ENCODE measurements around the gene TTC39A.

Gene TTC39A

DNA sequence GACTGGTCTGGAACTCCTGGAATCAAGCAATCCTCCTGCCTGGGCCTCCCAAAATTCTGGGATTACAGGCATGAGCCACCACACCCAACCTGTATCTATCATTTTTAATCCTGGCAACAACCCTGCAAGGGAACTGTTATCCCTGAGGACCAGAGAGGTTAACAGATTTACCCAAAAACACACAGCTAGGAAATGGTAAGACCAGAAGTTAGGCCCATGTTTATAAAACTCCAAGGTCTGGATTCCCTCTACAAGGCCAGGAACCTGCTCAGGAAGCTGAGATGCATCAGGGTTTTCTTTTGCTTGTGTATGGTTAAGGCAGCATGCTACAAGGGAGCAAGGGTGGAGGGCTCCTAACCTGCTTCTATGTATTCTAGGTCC, 17.8 kb upstream of the TTC39A start:
- Histone ChIP-seq H3K27ac (ENCODE audit: low read depth, low read length) (no peak overlapping the region), H3K9ac (ENCODE audit: low read length) (no peak overlapping the region), H3K9me3 (ENCODE audit: control insufficient read depth, insufficient read depth, low read depth, low read length) (no peaks in the 10 kb centered on the region), H3K36me3 (ENCODE audit: control insufficient read depth, insufficient read depth, low read length) (no peaks in the 10 kb centered on the region), H3K4me1 (ENCODE audit: control insufficient read depth, insufficient read depth, low read length) (peaks cover 8% of the 10 kb centered on the region), H3K27me3 (ENCODE audit: control insufficient read depth, insufficient read depth, low read length) (peaks cover 25% of the 10 kb centered on the region), H3K4me3 (ENCODE audit: low read depth, low read length) (no peak overlapping the region)

DNA sequence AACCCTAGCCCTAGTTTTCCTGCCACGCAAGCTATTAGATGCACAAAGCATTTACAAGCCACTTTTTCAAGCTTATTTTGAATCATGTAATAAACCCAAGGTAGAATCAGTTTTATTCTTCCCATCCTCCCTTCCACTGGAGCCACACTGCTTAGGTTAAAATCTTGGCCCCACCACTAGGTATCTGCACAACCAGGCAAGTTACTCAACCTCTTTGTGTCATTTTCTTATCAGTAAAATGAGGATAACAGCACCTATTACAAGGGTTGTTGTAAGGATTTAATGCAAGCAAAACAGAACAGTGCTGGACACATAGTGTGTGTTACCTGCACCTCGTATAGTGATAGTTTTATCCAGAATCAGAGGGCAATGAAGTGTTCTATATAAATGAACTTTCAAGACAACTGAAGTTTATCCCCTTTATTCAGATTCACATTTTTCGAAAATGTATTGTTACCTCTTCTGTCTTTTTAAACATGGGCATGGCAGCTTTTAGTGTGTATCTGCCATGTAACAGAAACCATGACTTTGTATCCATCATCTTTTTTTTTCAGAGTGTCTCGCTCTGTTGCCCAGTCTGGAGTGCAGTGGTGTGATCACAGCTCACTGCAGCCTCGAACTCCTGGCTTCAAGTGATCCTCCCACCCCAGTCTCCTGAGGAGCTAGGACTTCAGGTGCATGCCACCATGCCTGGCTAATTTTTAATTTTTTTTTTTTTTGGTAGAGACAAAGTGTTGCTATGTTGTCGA, 17.2 kb upstream of the TTC39A start:
- Histone ChIP-seq H3K27ac (ENCODE audit: low read depth, low read length) (no peak overlapping the region), H3K27me3 (ENCODE audit: control insufficient read depth, insufficient read depth, low read length) (peaks cover 30% of the 10 kb centered on the region), H3K4me3 (ENCODE audit: low read depth, low read length) (no peak overlapping the region), H3K9ac (ENCODE audit: low read length) (no peak overlapping the region), H3K36me3 (ENCODE audit: control insufficient read depth, insufficient read depth, low read length) (no peaks in the 10 kb centered on the region), H3K9me3 (ENCODE audit: control insufficient read depth, insufficient read depth, low read depth, low read length) (no peaks in the 10 kb centered on the region), H3K4me1 (ENCODE audit: control insufficient read depth, insufficient read depth, low read length) (peaks cover 8% of the 10 kb centered on the region)

GRCh38 chr1:51346086-51346942, 16.0 kb upstream of the TTC39A start:
- Histone ChIP-seq H3K9ac (ENCODE audit: low read length) (no peak overlapping the region), H3K9me3 (ENCODE audit: control insufficient read depth, insufficient read depth, low read depth, low read length) (no peaks in the 10 kb centered on the region), H3K4me3 (ENCODE audit: low read depth, low read length) (no peak overlapping the region), H3K36me3 (ENCODE audit: control insufficient read depth, insufficient read depth, low read length) (no peaks in the 10 kb centered on the region), H3K4me1 (ENCODE audit: control insufficient read depth, insufficient read depth, low read length) (peaks cover 8% of the 10 kb centered on the region), H3K27me3 (ENCODE audit: control insufficient read depth, insufficient read depth, low read length) (peaks cover 32% of the 10 kb centered on the region), H3K27ac (ENCODE audit: low read depth, low read length) (no peak overlapping the region)

DNA sequence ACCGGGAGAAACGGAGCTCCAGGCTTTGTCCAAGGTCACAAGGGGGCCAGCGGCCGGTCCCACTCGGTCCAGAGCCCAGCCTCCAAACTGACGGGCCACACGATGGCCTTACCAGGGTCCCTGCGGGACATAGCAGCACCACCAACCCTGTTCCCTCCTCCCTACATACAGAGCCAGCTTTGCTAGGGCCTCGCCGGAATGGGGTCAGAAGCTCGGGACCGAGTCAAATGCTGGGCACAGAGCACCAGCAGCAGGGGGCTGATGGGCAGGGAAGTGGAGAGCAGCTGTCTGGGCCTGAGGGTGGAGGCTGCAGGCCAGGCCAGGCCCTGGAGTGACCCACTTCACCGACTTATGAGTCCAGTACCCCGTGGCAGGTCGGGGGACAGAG, 14.9 kb upstream of the TTC39A start:
- Histone ChIP-seq H3K4me3 (ENCODE audit: low read depth, low read length) (peak overlapping the region; percentile 65; the same call in 1 of the 2 replicates), H3K9ac (ENCODE audit: low read length) (no peak overlapping the region), H3K36me3 (ENCODE audit: control insufficient read depth, insufficient read depth, low read length) (no peaks in the 10 kb centered on the region), H3K27me3 (ENCODE audit: control insufficient read depth, insufficient read depth, low read length) (peaks cover 32% of the 10 kb centered on the region), H3K27ac (ENCODE audit: low read depth, low read length) (no peak overlapping the region), H3K4me1 (ENCODE audit: control insufficient read depth, insufficient read depth, low read length) (peaks cover 8% of the 10 kb centered on the region), H3K9me3 (ENCODE audit: control insufficient read depth, insufficient read depth, low read depth, low read length) (no peaks in the 10 kb centered on the region)

DNA sequence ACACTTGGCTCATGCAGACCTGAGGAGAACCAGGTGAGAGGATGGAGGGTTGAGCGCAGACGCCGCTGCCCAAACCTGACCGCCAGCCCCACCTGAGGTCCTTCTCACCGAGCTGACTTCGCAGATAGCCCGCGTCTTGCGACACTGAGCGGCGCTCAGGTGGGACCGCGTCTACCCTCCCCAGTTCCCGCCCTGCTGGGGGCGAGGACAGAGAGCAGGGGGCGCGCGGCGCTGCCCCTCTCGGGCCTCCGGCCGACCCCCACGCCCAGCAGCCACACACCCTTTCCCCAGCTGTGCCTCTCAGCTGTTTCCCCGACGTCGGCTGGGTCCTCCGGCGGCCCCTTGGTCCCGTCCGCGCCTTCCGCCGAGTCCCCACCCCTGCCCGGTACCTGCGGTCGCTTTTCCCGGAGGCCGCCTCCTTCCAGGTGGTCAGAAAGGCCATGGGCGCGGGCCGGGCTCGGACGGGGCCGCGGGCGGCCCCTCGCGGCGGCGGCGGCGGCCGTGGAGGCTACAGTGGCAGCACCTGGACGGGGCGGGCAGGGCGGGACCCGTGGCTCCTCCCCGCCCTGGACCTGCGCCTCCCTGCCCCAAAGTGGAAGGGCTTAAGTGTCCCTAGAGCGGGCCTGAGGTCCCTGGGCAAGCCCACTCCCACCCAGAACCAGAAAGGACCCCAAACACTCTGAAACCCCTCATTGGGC, 14.4 kb upstream of the TTC39A start:
- Histone ChIP-seq H3K4me1 (ENCODE audit: control insufficient read depth, insufficient read depth, low read length) (peaks cover 8% of the 10 kb centered on the region), H3K4me3 (ENCODE audit: low read depth, low read length) (peak overlapping the region; percentile 65), H3K27me3 (ENCODE audit: control insufficient read depth, insufficient read depth, low read length) (peaks cover 32% of the 10 kb centered on the region), H3K9me3 (ENCODE audit: control insufficient read depth, insufficient read depth, low read depth, low read length) (no peaks in the 10 kb centered on the region), H3K36me3 (ENCODE audit: control insufficient read depth, insufficient read depth, low read length) (no peaks in the 10 kb centered on the region), H3K27ac (ENCODE audit: low read depth, low read length) (no peak overlapping the region), H3K9ac (ENCODE audit: low read length) (peak overlapping the region; percentile 54)

DNA sequence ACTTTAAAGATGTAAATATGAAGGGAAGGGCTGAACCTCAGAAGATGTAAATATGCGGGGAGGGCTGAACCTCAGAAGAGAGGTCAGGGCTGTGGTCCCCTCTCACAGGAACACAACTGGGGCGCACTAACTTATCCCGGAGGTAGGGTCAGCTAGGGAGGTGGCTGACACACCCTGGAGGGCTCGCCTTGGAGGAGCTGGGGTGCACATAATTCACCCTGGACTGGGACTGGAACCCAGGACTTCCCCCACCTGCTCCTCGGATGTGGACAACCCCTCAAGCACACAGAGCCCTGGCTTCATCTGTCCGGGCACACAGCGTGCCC, 13.9 kb upstream of the TTC39A start:
- Histone ChIP-seq H3K9ac (ENCODE audit: low read length) (no peak overlapping the region), H3K4me3 (ENCODE audit: low read depth, low read length) (peak overlapping the region; percentile 65)

DNA sequence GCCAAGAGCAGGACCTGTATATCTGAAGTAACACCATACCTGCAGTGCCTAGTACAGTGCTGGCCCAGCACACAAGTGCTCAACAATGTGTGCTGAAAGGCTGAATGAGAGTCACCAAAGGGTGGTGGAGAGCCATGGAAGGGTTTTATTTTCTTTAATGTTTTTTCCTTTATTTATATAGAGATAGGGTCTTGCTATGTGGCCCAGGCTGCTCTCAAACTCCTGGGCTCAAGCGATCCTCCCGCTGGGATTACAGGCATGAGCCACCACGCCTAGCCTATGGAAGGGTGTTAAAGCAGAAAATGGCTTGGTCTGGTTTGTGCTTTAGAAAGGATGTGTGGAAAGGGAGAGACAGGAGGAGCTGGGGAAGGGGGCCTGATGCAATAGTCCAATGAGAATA, 13.3 kb upstream of the TTC39A start:
- peaks cover 8% of the 10 kb centered on the region for H3K4me1 ChIP-seq (ENCODE audit: control insufficient read depth, insufficient read depth, low read length)
- no peaks in the 10 kb centered on the region for H3K36me3 ChIP-seq (ENCODE audit: control insufficient read depth, insufficient read depth, low read length)
- peaks cover 32% of the 10 kb centered on the region for H3K27me3 ChIP-seq (ENCODE audit: control insufficient read depth, insufficient read depth, low read length)
- H3K27ac ChIP-seq (ENCODE audit: low read depth, low read length) = no peak overlapping the region
- H3K9ac ChIP-seq (ENCODE audit: low read length) = no peak overlapping the region
- no peak overlapping the region for H3K4me3 ChIP-seq (ENCODE audit: low read depth, low read length)
- H3K9me3 ChIP-seq (ENCODE audit: control insufficient read depth, insufficient read depth, low read depth, low read length) = no peaks in the 10 kb centered on the region

More for the DNA sequence above, 13.9 kb upstream of the TTC39A start:
- H3K9me3 ChIP-seq (ENCODE audit: control insufficient read depth, insufficient read depth, low read depth, low read length) = no peaks in the 10 kb centered on the region
- H3K27ac ChIP-seq (ENCODE audit: low read depth, low read length) = no peak overlapping the region
- H3K27me3 ChIP-seq (ENCODE audit: control insufficient read depth, insufficient read depth, low read length) = peaks cover 32% of the 10 kb centered on the region
- H3K36me3 ChIP-seq (ENCODE audit: control insufficient read depth, insufficient read depth, low read length) = no peaks in the 10 kb centered on the region
- peaks cover 8% of the 10 kb centered on the region for H3K4me1 ChIP-seq (ENCODE audit: control insufficient read depth, insufficient read depth, low read length)

- H3K4me1 ChIP-seq (ENCODE audit: control insufficient read depth, insufficient read depth, low read length) = peaks cover 8% of the 10 kb centered on the region
- no peaks in the 10 kb centered on the region for H3K36me3 ChIP-seq (ENCODE audit: control insufficient read depth, insufficient read depth, low read length)
- H3K27me3 ChIP-seq (ENCODE audit: control insufficient read depth, insufficient read depth, low read length) = peaks cover 32% of the 10 kb centered on the region
- no peaks in the 10 kb centered on the region for H3K9me3 ChIP-seq (ENCODE audit: control insufficient read depth, insufficient read depth, low read depth, low read length)
- no peak overlapping the region for H3K4me3 ChIP-seq (ENCODE audit: low read depth, low read length)
- H3K27ac ChIP-seq (ENCODE audit: low read depth, low read length) = no peak overlapping the region
- H3K9ac ChIP-seq (ENCODE audit: low read length) = no peak overlapping the region
Observed at GRCh38 chr1:51342591-51343206, 12.3 kb upstream of the TTC39A start.

- no peak overlapping the region for H3K4me3 ChIP-seq (ENCODE audit: low read depth, low read length)
- no peak overlapping the region for H3K27ac ChIP-seq (ENCODE audit: low read depth, low read length)
- no peaks in the 10 kb centered on the region for H3K9me3 ChIP-seq (ENCODE audit: control insufficient read depth, insufficient read depth, low read depth, low read length)
- peaks cover 8% of the 10 kb centered on the region for H3K4me1 ChIP-seq (ENCODE audit: control insufficient read depth, insufficient read depth, low read length)
- H3K9ac ChIP-seq (ENCODE audit: low read length) = no peak overlapping the region
- peaks cover 32% of the 10 kb centered on the region for H3K27me3 ChIP-seq (ENCODE audit: control insufficient read depth, insufficient read depth, low read length)
- H3K36me3 ChIP-seq (ENCODE audit: control insufficient read depth, insufficient read depth, low read length) = no peaks in the 10 kb centered on the region
Observed at GRCh38 chr1:51341876-51342496, 11.6 kb upstream of the TTC39A start.

- Histone ChIP-seq H3K36me3 (ENCODE audit: control insufficient read depth, insufficient read depth, low read length) (no peaks in the 10 kb centered on the region), H3K9ac (ENCODE audit: low read length) (no peak overlapping the region), H3K27me3 (ENCODE audit: control insufficient read depth, insufficient read depth, low read length) (peaks cover 29% of the 10 kb centered on the region), H3K4me3 (ENCODE audit: low read depth, low read length) (no peak overlapping the region), H3K4me1 (ENCODE audit: control insufficient read depth, insufficient read depth, low read length) (peaks cover 8% of the 10 kb centered on the region), H3K9me3 (ENCODE audit: control insufficient read depth, insufficient read depth, low read depth, low read length) (no peaks in the 10 kb centered on the region), H3K27ac (ENCODE audit: low read depth, low read length) (no peak overlapping the region)
Observed at GRCh38 chr1:51340380-51340779, 10.0 kb upstream of the TTC39A start.
